ENCODE results near the gene ZNF330.

The ZNF330 gene

GRCh38 chr4:141233673-141234072, 13.0 kb downstream of the ZNF330 start:
- no peak for DNase-seq (ENCODE audit: low read depth in 2 of 2)

GRCh38 chr4:141238186-141238585, 17.5 kb downstream of the ZNF330 start:
- no peak for DNase-seq (ENCODE audit: low read depth in 2 of 2)

- DNase-seq (ENCODE audit: low read depth in 2 of 2) = no peak
Observed at GRCh38 chr4:141240259-141240658, 19.6 kb downstream of the ZNF330 start.

- DNase-seq (ENCODE audit: low read depth in 2 of 2) = no peak
Observed at GRCh38 chr4:141240671-141241070, 20.0 kb downstream of the ZNF330 start.

- no peak for DNase-seq (ENCODE audit: low read depth in 2 of 2)
Observed at GRCh38 chr4:141241986-141242385, 21.3 kb downstream of the ZNF330 start.

- no peak for DNase-seq (ENCODE audit: low read depth in 2 of 2)
Observed at GRCh38 chr4:141244419-141244818, 23.7 kb downstream of the ZNF330 start.

- DNase-seq (ENCODE audit: low read depth in 2 of 2) = no peak
Observed at GRCh38 chr4:141246243-141246642, 25.5 kb downstream of the ZNF330 start.

- DNase-seq (ENCODE audit: low read depth in 2 of 2) = no peak
Observed at GRCh38 chr4:141246683-141247429, 26.2 kb downstream of the ZNF330 start.

- DNase-seq (ENCODE audit: low read depth in 2 of 2) = no peak
Observed at GRCh38 chr4:141247430-141247780, 26.7 kb downstream of the ZNF330 start.

- DNase-seq (ENCODE audit: low read depth in 2 of 2) = no peak
Observed at GRCh38 chr4:141248029-141248428, 27.3 kb downstream of the ZNF330 start.

GRCh38 chr4:141248486-141248885, 27.8 kb downstream of the ZNF330 start:
- no peak for DNase-seq (ENCODE audit: low read depth in 2 of 2)

- no peak for DNase-seq (ENCODE audit: low read depth in 2 of 2)
Observed at GRCh38 chr4:141254326-141254725, 33.6 kb downstream of the ZNF330 start.

- DNase-seq (ENCODE audit: low read depth in 2 of 2) = no peak
Observed at GRCh38 chr4:141255016-141255415, 34.3 kb downstream of the ZNF330 start.

GRCh38 chr4:141258558-141258957, 37.9 kb downstream of the ZNF330 start:
- no peak for DNase-seq (ENCODE audit: low read depth in 2 of 2)

- DNase-seq (ENCODE audit: low read depth in 2 of 2) = no peak
Observed at GRCh38 chr4:141275834-141276233, 55.1 kb downstream of the ZNF330 start.

- no peak for DNase-seq (ENCODE audit: low read depth in 2 of 2)
Observed at GRCh38 chr4:141283152-141283551, 62.5 kb downstream of the ZNF330 start.

GRCh38 chr4:141283563-141283962, 62.9 kb downstream of the ZNF330 start:
- DNase-seq (ENCODE audit: low read depth in 2 of 2) = no peak

All from stimulated activated CD4-positive, alpha-beta T cell treated with anti-CD3 and anti-CD28 coated beads, Interleukin-1b, Interleukin-23, amount 100 ng/mL, for 4 hours (primary cell).